ENCODE results near the gene PCIF1.

PCIF1 gene

GRCh38 chr20:45905505-45906079, 28.9 kb upstream of the PCIF1 start:
- no peak overlapping the region for H3K4me3 ChIP-seq (ENCODE audit: low read depth, low read length)
- no peak for DNase-seq (ENCODE audit: low read depth)

GRCh38 chr20:45907219-45907948, 27.1 kb upstream of the PCIF1 start:
- no peak for TF ChIP-seq CTCF (IDR thresholded peaks at IDR 0.05; ENCODE audit: control insufficient read depth, extremely low read depth, insufficient read depth)
- no peak for DNase-seq (ENCODE audit: low read depth)
- H3K4me3 ChIP-seq (ENCODE audit: low read depth, low read length): no peak overlapping the region

More at GRCh38 chr20:45905505-45906079, 28.9 kb upstream of the PCIF1 start:
- no peak for TF ChIP-seq CTCF (IDR thresholded peaks at IDR 0.05; ENCODE audit: control insufficient read depth, extremely low read depth, insufficient read depth)

DNA sequence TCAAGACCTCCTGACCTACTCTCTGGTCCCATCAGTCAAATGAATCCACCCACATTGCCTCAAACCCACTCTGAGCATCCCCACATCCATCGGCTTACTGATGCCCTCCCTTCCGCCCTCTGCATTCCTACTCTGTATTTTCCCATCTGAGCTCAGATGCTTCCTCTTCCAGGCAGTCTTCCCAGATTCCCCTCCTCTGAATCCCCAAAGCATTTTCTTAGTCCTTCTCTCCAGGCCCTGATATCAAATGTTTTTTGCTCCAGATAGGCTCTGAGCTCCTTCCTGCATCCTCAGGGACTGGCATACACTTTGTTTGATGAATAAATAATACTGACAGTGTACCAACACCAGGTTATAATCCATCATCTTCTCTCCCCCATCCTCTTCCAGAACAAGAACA, 26.4 kb upstream of the PCIF1 start:
- no peak for DNase-seq (ENCODE audit: low read depth)
- TF ChIP-seq CTCF (IDR thresholded peaks at IDR 0.05; ENCODE audit: control insufficient read depth, extremely low read depth, insufficient read depth): no peak

GRCh38 chr20:45909336-45909808, 25.1 kb upstream of the PCIF1 start:
- no peak for DNase-seq (ENCODE audit: low read depth)
- H3K4me3 ChIP-seq (ENCODE audit: low read depth, low read length): no peak overlapping the region
- no peak for TF ChIP-seq CTCF (IDR thresholded peaks at IDR 0.05; ENCODE audit: control insufficient read depth, extremely low read depth, insufficient read depth)

More for the DNA sequence above, 26.4 kb upstream of the PCIF1 start:
- H3K4me3 ChIP-seq (ENCODE audit: low read depth, low read length): no peak overlapping the region

DNA sequence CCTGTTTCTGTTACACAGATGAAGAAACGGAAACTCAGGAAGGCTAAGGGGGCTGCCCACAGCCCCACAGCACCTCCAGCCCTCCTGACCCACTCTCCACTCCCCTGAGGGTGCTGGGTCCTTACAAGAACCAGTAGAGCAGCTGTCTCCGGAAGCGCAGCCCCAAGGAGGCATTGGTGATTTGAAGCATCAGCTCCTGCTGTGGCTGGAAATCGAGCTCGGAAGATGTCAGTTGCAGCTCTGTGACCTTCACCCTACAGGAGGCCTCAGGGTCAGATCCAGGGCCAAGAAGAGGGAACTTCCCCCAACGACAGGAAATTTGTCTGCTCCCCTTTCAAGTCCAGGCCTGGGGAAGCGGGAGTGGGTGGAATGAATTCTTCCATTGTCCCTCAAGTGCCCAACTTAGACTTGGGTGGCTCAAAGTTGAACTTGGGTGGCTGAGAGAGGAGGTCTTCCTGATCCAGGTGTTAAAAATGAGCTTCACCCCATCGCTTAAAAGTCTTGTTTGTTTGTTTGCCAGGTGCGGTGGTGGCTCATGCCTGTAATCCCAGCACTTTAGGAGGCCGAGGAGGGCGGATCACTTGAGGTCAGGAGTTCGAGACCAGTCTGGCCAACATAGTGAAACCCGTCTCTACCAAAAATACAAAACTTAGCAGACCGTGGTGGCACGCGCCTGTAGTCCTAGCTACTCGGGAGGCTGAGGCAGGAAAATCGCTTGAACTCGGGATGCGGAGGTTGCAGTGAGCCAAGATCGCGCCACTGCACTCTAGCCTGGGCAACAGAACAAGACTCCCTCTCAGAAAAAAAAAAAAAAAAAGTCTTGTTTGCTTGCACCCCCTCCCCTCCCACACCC, 24.4 kb upstream of the PCIF1 start:
- TF ChIP-seq CTCF (IDR thresholded peaks at IDR 0.05; ENCODE audit: control insufficient read depth, extremely low read depth, insufficient read depth): no peak
- DNase-seq (ENCODE audit: low read depth): no peak
- H3K4me3 ChIP-seq (ENCODE audit: low read depth, low read length): no peak overlapping the region

- TF ChIP-seq CTCF (IDR thresholded peaks at IDR 0.05; ENCODE audit: control insufficient read depth, extremely low read depth, insufficient read depth): no peak
- DNase-seq (ENCODE audit: low read depth): no peak
- no peak overlapping the region for H3K4me3 ChIP-seq (ENCODE audit: low read depth, low read length)
Measured at GRCh38 chr20:45910670-45911485, 23.6 kb upstream of the PCIF1 start.
